K562 (cell line): Measurements from ENCODE around the gene CLSTN2.

Experiments
- CHCHD3 ChIP-seq: fragments of 250-450 bp; sonication (Bioruptor Pico); IDR thresholded peaks from 2 replicates; pipeline ENCODE4 v2.1.2; 2022; ENCODE audit warnings: mild to moderate bottlenecking
- NBN ChIP-seq: fragments of 450-650 bp; IDR thresholded peaks from 2 replicates; pipeline ENCODE4 v1.6.1; 2016; ENCODE audit warnings: low read depth, mild to moderate bottlenecking
- PCBP2 ChIP-seq: fragments of 200-400 bp; formaldehyde crosslinking; IDR thresholded peaks from 2 replicates; pipeline ENCODE4 v1.6.1; 2018; ENCODE audit warnings: low read length, low read depth, mild to moderate bottlenecking, moderate library complexity; ENCODE audit not compliant: poor library complexity, severe bottlenecking
- POLR2G ChIP-seq: fragments of 200-400 bp; formaldehyde crosslinking; IDR thresholded peaks from 2 replicates; pipeline ENCODE4 v1.6.1; 2017; ENCODE audit warnings: low read depth, mild to moderate bottlenecking, antibody characterized with exemption, low read length, moderate library complexity
- RNF2 ChIP-seq: sonication (generic); IDR thresholded peaks from 2 replicates; pipeline ENCODE4 v1.6.1; 2016
- ZNF695 ChIP-seq: fragments of 450-650 bp; formaldehyde crosslinking; IDR thresholded peaks from 2 replicates; pipeline ENCODE4 v1.4.0; 2020; ENCODE audit warnings: mild to moderate bottlenecking, moderate library complexity
- ZSCAN29 ChIP-seq: fragments of 450-650 bp; IDR thresholded peaks from 2 replicates; pipeline ENCODE4 v1.6.1; 2017
- TF ChIP-seq, protein P1 (sequence below): fragments of 250-450 bp; sonication (Bioruptor Pico); IDR thresholded peaks from 2 replicates; pipeline ENCODE4 v1.5.0; 2021
- TF ChIP-seq, protein P2 (sequence below): fragments of 150-350 bp; conservative IDR thresholded peaks from 2 replicates; pipeline ENCODE4 v1.6.1; 2014; ENCODE audit warnings: low read length
- TF ChIP-seq, protein P3 (sequence below): sonication (generic); formaldehyde crosslinking; IDR thresholded peaks from 2 replicates; pipeline ENCODE4 v1.8.1; 2022; ENCODE audit warnings: missing genetic modification reagents

DNA sequence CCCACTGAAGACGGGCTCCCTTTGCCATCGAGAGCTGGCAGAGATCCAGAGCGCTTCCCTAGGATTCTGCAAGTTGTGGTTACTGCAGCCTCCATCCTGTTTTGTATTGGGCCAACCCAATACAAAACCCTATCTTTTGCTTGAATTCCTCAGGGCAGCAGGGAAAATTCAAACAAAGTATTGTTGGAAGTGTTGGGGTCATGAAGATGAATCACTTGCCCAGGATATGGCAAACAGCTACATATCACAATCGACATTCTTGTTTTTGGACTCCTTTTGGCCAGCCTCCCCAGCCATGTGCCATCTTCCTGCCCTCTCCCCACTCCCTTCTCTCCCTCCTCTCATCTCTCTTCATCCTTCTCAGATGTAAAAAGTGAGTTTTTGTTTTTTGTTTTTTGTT, 642.9 kb downstream of the CLSTN2 start:
- no peak for TF ChIP-seq RNF2
- no peak for TF ChIP-seq POLR2G
- TF ChIP-seq, protein P1, sequence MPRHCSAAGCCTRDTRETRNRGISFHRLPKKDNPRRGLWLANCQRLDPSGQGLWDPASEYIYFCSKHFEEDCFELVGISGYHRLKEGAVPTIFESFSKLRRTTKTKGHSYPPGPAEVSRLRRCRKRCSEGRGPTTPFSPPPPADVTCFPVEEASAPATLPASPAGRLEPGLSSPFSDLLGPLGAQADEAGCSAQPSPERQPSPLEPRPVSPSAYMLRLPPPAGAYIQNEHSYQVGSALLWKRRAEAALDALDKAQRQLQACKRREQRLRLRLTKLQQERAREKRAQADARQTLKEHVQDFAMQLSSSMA (CRISPR knock-in tag): no peak
- no peak for TF ChIP-seq ZNF695 (CRISPR knock-in tag)
- TF ChIP-seq, protein P2, sequence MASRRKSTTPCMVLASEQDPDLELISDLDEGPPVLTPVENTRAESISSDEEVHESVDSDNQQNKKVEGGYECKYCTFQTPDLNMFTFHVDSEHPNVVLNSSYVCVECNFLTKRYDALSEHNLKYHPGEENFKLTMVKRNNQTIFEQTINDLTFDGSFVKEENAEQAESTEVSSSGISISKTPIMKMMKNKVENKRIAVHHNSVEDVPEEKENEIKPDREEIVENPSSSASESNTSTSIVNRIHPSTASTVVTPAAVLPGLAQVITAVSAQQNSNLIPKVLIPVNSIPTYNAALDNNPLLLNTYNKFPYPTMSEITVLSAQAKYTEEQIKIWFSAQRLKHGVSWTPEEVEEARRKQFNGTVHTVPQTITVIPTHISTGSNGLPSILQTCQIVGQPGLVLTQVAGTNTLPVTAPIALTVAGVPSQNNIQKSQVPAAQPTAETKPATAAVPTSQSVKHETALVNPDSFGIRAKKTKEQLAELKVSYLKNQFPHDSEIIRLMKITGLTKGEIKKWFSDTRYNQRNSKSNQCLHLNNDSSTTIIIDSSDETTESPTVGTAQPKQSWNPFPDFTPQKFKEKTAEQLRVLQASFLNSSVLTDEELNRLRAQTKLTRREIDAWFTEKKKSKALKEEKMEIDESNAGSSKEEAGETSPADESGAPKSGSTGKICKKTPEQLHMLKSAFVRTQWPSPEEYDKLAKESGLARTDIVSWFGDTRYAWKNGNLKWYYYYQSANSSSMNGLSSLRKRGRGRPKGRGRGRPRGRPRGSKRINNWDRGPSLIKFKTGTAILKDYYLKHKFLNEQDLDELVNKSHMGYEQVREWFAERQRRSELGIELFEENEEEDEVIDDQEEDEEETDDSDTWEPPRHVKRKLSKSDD: no peak
- no peak for TF ChIP-seq CHCHD3 (CRISPR knock-in tag)
- TF ChIP-seq, protein P3, sequence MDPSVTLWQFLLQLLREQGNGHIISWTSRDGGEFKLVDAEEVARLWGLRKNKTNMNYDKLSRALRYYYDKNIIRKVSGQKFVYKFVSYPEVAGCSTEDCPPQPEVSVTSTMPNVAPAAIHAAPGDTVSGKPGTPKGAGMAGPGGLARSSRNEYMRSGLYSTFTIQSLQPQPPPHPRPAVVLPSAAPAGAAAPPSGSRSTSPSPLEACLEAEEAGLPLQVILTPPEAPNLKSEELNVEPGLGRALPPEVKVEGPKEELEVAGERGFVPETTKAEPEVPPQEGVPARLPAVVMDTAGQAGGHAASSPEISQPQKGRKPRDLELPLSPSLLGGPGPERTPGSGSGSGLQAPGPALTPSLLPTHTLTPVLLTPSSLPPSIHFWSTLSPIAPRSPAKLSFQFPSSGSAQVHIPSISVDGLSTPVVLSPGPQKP (CRISPR knock-in tag): no peak
- TF ChIP-seq PCBP2: no peak
- no peak for TF ChIP-seq NBN
- TF ChIP-seq ZSCAN29: no peak
